ENCODE measurements around the gene CCSER2. TPM values are rescaled to one million over a fixed set of nuclear protein-coding genes. Genes with fewer than 3 reads are reported as not detected.
"Not testable (repeated sequence)": the region's sequence is repeated elsewhere in the genome, so short reads cannot be mapped to it uniquely, and the experiment has no call there.

The CCSER2 gene
- polyA plus RNA-seq, 1 of the 3 experiments (the other 2 are of a cell fraction) = 8.5 TPM

DNA sequence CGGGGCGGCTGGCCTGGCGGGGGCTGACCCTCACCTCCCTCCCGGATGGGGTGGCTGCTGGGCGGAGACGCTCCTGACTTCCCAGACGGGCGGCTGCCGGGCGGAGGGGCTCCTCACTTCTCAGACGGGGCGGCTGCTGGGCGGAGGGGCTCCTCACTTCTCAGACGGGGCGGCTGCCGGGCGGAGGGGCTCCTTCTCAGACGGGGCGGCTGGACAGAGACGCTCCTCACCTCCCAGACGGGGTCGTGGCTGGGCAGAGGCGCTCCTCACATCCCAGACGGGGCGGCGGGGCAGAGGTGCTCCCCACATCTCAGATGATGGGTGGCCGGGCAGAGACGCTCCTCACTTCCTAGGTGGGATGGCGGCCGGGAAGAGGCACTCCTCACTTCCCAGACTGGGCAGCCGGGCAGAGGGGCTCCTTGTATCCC, 19.2 kb downstream of the CCSER2 start:
- H3K4me2 ChIP-seq; H3K9ac ChIP-seq; H3K4me3 ChIP-seq (ENCODE audit: low read depth in 2 of 2, low read length in 1 of 2); POLR2A ChIA-PET; H3K4me1 ChIP-seq (ENCODE audit: control insufficient read depth in 1 of 2, insufficient read depth in 2 of 2, low read depth in 1 of 2, low read length in 1 of 2); CTCF ChIA-PET; H3K27me3 ChIP-seq (ENCODE audit: insufficient read depth); H3K9me3 ChIP-seq; DNase-seq; H2AFZ ChIP-seq (ENCODE audit: low read depth); H3K36me3 ChIP-seq (replicated peaks in 1 of 2; ENCODE audit: control insufficient read depth in 1 of 2, insufficient read depth in 2 of 2, low read length in 1 of 2); H3K9me2 ChIP-seq: not testable (repeated sequence)
- peaks cover 82% of the 10 kb centered on the region for H3K79me2 ChIP-seq (ENCODE audit: insufficient read depth)
- peak overlapping the region in 1 of 2 experiments; percentile 92; a peak in 2 of 4 replicates for H3K27ac ChIP-seq (ENCODE audit: low read depth in 2 of 2, low read length in 1 of 2)
- WGBS (ENCODE audit: low lambda C conversion rate) = 80% methylated on average over 1 of the region's 31 CpGs
- H4K20me1 ChIP-seq (ENCODE audit: insufficient read depth) = peaks cover 59% of the 10 kb centered on the region
- H3F3A ChIP-seq (replicated peaks; ENCODE audit: insufficient read depth) = peaks cover 16% of the 10 kb centered on the region

DNA sequence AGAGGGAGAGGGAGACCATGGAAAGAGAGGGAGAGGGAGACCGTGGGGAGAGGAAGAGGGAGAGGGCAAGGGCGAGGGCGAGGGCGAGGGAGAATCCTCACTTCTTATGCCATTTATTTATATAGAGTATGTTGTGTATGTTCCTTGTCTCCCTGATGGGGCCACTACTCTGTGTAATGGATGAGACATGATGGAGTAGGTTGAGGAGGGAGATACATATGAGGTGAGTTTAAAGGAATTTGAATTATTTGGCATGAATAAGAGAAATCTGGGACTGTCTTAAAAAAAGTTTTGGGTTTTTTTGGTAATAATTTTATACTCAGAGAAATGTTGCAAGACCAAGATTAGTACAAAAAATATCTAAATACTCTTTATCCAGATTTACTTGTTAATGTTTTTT, 20.1 kb downstream of the CCSER2 start:
- 37% methylated on average over 4 of the region's 4 CpGs for WGBS (ENCODE audit: low lambda C conversion rate)
- Histone ChIP-seq H3K4me2 (peak overlapping the region; percentile 62; the same call in 1 of the 2 replicates), H3K9me3 (no peaks in the 10 kb centered on the region), H3K27ac (ENCODE audit: low read depth in 2 of 2, low read length in 1 of 2) (peak overlapping the region in 1 of 2 experiments; percentile 92; a peak in 2 of 4 replicates), H3K36me3 (replicated peaks in 1 of 2; ENCODE audit: control insufficient read depth in 1 of 2, insufficient read depth in 2 of 2, low read length in 1 of 2) (no peaks in the 10 kb centered on the region), H4K20me1 (ENCODE audit: insufficient read depth) (peaks cover 58% of the 10 kb centered on the region), H3K79me2 (ENCODE audit: insufficient read depth) (peaks cover 82% of the 10 kb centered on the region), H3F3A (replicated peaks; ENCODE audit: insufficient read depth) (peaks cover 16% of the 10 kb centered on the region), H3K4me1 (ENCODE audit: control insufficient read depth in 1 of 2, insufficient read depth in 2 of 2, low read depth in 1 of 2, low read length in 1 of 2) (no peaks in the 10 kb centered on the region), H3K9me2 (no peaks in the 10 kb centered on the region), H3K27me3 (ENCODE audit: insufficient read depth) (no peaks in the 10 kb centered on the region), H2AFZ (ENCODE audit: low read depth) (no peak overlapping the region), H3K9ac (0 out of 2 replicates have a peak overlapping the region, but pooled peaks have one; percentile 29), H3K4me3 (ENCODE audit: low read depth in 2 of 2, low read length in 1 of 2) (no peak overlapping the region)
- no peak for DNase-seq
- TF ChIP-seq, protein P1, sequence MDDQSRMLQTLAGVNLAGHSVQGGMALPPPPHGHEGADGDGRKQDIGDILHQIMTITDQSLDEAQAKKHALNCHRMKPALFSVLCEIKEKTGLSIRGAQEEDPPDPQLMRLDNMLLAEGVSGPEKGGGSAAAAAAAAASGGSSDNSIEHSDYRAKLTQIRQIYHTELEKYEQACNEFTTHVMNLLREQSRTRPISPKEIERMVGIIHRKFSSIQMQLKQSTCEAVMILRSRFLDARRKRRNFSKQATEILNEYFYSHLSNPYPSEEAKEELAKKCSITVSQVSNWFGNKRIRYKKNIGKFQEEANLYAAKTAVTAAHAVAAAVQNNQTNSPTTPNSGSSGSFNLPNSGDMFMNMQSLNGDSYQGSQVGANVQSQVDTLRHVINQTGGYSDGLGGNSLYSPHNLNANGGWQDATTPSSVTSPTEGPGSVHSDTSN (IDR thresholded peaks at IDR 0.05) = peak; percentile 70
- no peak for TF ChIP-seq NRF1 (IDR thresholded peaks at IDR 0.05; ENCODE audit: low read depth, low read length)
- TF ChIP-seq TCF12 (IDR thresholded peaks at IDR 0.05) = peak; percentile 16; the same call in 1 of the 2 replicates
- TF ChIP-seq EP300 (IDR thresholded peaks at IDR 0.05; ENCODE audit: borderline replicate concordance in 1 of 2, low read depth in 1 of 2, low read length in 1 of 2) = no peak
- TF ChIP-seq, protein P2, sequence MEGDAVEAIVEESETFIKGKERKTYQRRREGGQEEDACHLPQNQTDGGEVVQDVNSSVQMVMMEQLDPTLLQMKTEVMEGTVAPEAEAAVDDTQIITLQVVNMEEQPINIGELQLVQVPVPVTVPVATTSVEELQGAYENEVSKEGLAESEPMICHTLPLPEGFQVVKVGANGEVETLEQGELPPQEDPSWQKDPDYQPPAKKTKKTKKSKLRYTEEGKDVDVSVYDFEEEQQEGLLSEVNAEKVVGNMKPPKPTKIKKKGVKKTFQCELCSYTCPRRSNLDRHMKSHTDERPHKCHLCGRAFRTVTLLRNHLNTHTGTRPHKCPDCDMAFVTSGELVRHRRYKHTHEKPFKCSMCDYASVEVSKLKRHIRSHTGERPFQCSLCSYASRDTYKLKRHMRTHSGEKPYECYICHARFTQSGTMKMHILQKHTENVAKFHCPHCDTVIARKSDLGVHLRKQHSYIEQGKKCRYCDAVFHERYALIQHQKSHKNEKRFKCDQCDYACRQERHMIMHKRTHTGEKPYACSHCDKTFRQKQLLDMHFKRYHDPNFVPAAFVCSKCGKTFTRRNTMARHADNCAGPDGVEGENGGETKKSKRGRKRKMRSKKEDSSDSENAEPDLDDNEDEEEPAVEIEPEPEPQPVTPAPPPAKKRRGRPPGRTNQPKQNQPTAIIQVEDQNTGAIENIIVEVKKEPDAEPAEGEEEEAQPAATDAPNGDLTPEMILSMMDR (IDR thresholded peaks at IDR 0.05) = no peak
- TF ChIP-seq NFIC (IDR thresholded peaks at IDR 0.05; ENCODE audit: borderline replicate concordance) = peak; percentile 36; the same call in 1 of the 2 replicates
- no peak for TF ChIP-seq SIN3A (IDR thresholded peaks at IDR 0.05; ENCODE audit: borderline replicate concordance, low read depth, low read length)
- no peak for TF ChIP-seq SMC3 (IDR thresholded peaks at IDR 0.05; ENCODE audit: low read depth, low read length)
- no peak for TF ChIP-seq RXRA (IDR thresholded peaks at IDR 0.05; ENCODE audit: borderline replicate concordance, low read depth)
- peak; percentile 28; the same call in 1 of the 2 replicates for TF ChIP-seq JUND (IDR thresholded peaks at IDR 0.05)
- ChIA-PET POLR2A (no interaction called here), CTCF (interaction anchor here (6.3 kb wide), 1 partner anchor 189 kb away, joined by 30 read pairs; no protein-coding TSS in a partner anchor)

Data from SK-N-SH (cell line).